H1 (cell line): Measurements from ENCODE around the gene WNT1.

Source experiments
- POLR2A ChIP-seq, 2 experiments: IDR thresholded peaks; 1 replicate in 1 of 2; 2 replicates in 1 of 2; pipeline ENCODE4 v1.6.1; 2011; ENCODE audit warnings: low read depth in 2 of 2, low read length in 2 of 2, mild to moderate bottlenecking in 2 of 2; ENCODE audit errors: control extremely low read depth in 1 of 2
- SIN3A ChIP-seq, 2 experiments: IDR thresholded peaks in 1 of 2; conservative IDR thresholded peaks in 1 of 2; 2 replicates each; pipeline ENCODE4 v1.6.1; 2011 to 2012; ENCODE audit warnings: low read length in 2 of 2, improper control_type of control experiment in 1 of 2, low read depth in 1 of 2, mild to moderate bottlenecking in 1 of 2

DNA sequence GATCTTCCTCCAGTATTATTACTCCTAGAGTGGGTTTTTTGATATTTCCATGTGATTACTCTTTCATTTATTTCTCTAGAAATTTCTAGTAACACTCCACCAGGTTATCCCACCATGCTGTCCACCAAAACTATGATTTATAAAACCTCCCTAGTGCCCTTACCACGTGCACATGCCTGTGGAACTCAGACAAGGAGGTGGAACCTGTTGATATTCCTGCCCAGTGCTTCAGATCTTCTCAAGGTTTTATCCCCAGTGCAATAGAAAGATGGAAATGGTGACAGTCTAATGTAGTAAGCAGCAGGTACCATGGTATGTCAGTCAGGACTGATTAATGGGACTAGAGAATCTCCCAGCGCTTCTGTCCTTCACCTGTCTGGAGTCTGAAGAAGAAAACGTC is 17.3 kb upstream of the WNT1 start:
- TF ChIP-seq POLR2A (IDR thresholded peaks at IDR 0.05; ENCODE audit: control extremely low read depth in 1 of 2, low read depth in 2 of 2, low read length in 2 of 2) (no peak), SIN3A (conservative IDR thresholded peaks at IDR 0.05 in 1 of 2, IDR thresholded peaks at IDR 0.05 in 1 of 2; ENCODE audit: low read depth in 1 of 2, low read length in 2 of 2) (no peak)
